SH-SY5Y (cell line): ENCODE results near the gene TSPAN18.

Experiments used
- GATA2 ChIP-seq: IDR thresholded peaks from 2 replicates; pipeline ENCODE4 v1.6.1; 2011; ENCODE audit warnings: mild to moderate bottlenecking, low read depth, low read length
- GATA3 ChIP-seq: IDR thresholded peaks from 2 replicates; pipeline ENCODE4 v1.6.1; 2011; ENCODE audit warnings: low read depth, mild to moderate bottlenecking, low read length, moderate library complexity

DNA sequence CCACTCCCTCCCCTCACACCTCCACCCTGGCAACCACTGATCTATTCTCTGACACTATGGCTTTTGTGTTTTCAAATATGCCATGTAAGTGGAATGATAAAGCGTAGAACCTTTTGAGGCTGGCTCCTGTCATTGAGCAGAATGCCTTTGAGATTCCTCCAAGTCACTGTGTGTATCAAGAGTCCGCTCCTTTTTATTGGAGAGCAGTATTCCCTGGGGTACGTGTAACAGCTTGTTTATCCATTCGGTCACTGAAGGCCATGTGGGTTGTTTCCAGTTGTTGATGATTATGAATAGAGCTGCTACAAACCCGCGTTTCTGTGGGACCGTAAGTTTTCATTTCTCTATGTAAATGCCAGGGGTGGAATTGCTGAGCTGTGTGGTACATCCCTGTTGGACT, 213.6 kb downstream of the TSPAN18 start:
- no peak for TF ChIP-seq GATA3
- no peak for TF ChIP-seq GATA2
